Gastrocnemius medialis (tissue), 4 donors: ENCODE data around the gene RFFL. TPM values are rescaled to one million over a fixed set of nuclear protein-coding genes. Genes with fewer than 3 reads are reported as not detected.
"Not testable (repeated sequence)": the region's sequence is repeated elsewhere in the genome, so short reads cannot be mapped to it uniquely, and the experiment has no call there.

Source experiments
- ATAC-seq, 2 donors: fragments of 150-250 bp; one replicate each; pipeline ENCODE4 v1.9.1; 2016
- DNase-seq, 2 donors: peaks; one replicate each; pipeline ENCODE4 v3.0.0-alpha.2; 2019
- H3K27ac ChIP-seq, 4 donors: fragments of 200-600 bp; sonication (generic); 1 replicate in 1 of 4; 2 replicates in 3 of 4; pipeline ENCODE4 v1.5.1; 2016 to 2018; ENCODE audit warnings: mild to moderate bottlenecking in 2 of 4, moderate library complexity in 1 of 4
- H3K27me3 ChIP-seq, 3 donors: fragments of 200-600 bp; sonication (generic) in 2 of 3; 1 replicate in 1 of 3; 2 replicates in 2 of 3; pipeline versions ENCODE4 v1.5.1 to v1.6.0; 2016 to 2019; ENCODE audit warnings: mild to moderate bottlenecking in 1 of 3, moderate library complexity in 1 of 3
- H3K36me3 ChIP-seq, 2 donors: fragments of 200-600 bp; sonication (generic) in 1 of 2; one replicate each; pipeline ENCODE4 v1.5.1; 2017 to 2018
- H3K4me1 ChIP-seq, 2 donors: fragments of 200-600 bp; sonication (generic) in 1 of 2; one replicate each; pipeline ENCODE4 v1.5.1; 2016 to 2017; ENCODE audit warnings: mild to moderate bottlenecking in 2 of 2
- H3K4me3 ChIP-seq, 4 donors: fragments of 200-600 bp; sonication (generic) in 3 of 4; 1 replicate in 1 of 4; 2 replicates in 3 of 4; pipeline ENCODE4 v1.5.1; 2016 to 2019; ENCODE audit warnings: mild to moderate bottlenecking in 2 of 4
- H3K9me3 ChIP-seq, 3 donors: fragments of 200-600 bp; sonication (generic) in 2 of 3; 1 replicate in 1 of 3; 2 replicates in 2 of 3; pipeline ENCODE4 v1.5.1; 2016 to 2019
- CTCF ChIP-seq, 5 experiments: fragments of 450-650 bp in 3 of 5; fragments of 200-600 bp in 2 of 5; sonication (generic) in 2 of 5; IDR thresholded peaks in 4 of 5; conservative IDR thresholded peaks in 1 of 5; 1 replicate in 4 of 5; 2 replicates in 1 of 5; pipeline ENCODE4 v1.5.1; 2016 to 2019; ENCODE audit warnings: antibody characterized with exemption in 5 of 5, mild to moderate bottlenecking in 3 of 5, moderate library complexity in 3 of 5
- POLR2A ChIP-seq, 2 donors: fragments of 450-650 bp; IDR thresholded peaks; one replicate each; pipeline ENCODE4 v1.6.1; 2017; ENCODE audit warnings: antibody characterized with exemption in 2 of 2, mild to moderate bottlenecking in 2 of 2, moderate library complexity in 2 of 2
- in situ Hi-C, 4 donors: fragments of 200-750 bp; cut with MboI; loops; one replicate each; pipeline versions ENCODE4 v1.15.0 to v1.8.0; 2017; ENCODE audit warnings: low sequenced_read_pairs in 4 of 4
- intact Hi-C: fragments of 100-400 bp; cut with DNase I; formaldehyde crosslinking; loops from one replicate; pipeline ENCODE4 v1.15.1; 2023; ENCODE audit warnings: low total_unique reads
- total RNA-seq, 4 donors: library from RNA; depleted of rRNA; stranded (reverse); fragments of >200 nt; gene quantifications; one replicate each; pipeline versions ENCODE4 v1.1.0 to v1.2.3, GENCODE V29; 2016

The RFFL gene
- total RNA-seq, 4 donors from 2014 or later = 17.4 to 65.7 (median 35.0) TPM

GRCh38 chr17:35046245-35046644 is 17.3 kb downstream of the RFFL start:
- no peaks in the 10 kb centered on the region for H3K9me3 ChIP-seq
- H3K27me3 ChIP-seq = no peaks in the 10 kb centered on the region
- peaks cover 6 to 7% of the 10 kb centered on the region in 2 donors for H3K4me1 ChIP-seq
- ATAC-seq (no peak), DNase-seq (no peak)
- TF ChIP-seq CTCF (IDR thresholded peaks at IDR 0.05 in 4 of 5, conservative IDR thresholded peaks at IDR 0.05 in 1 of 5) (no peak), POLR2A (IDR thresholded peaks at IDR 0.05) (no peak)
- H3K36me3 ChIP-seq = no peaks in the 10 kb centered on the region
- intact Hi-C loops (no loop called here), in situ Hi-C loops (no loop called here)
- H3K4me3 ChIP-seq = no peak overlapping the region
- H3K27ac ChIP-seq = no peak overlapping the region

- H3K9me3 ChIP-seq, H3K4me3 ChIP-seq, intact Hi-C loops, H3K4me1 ChIP-seq, H3K27me3 ChIP-seq, DNase-seq, H3K36me3 ChIP-seq, in situ Hi-C loops, ATAC-seq, H3K27ac ChIP-seq: not testable (repeated sequence)
Observed at GRCh38 chr17:35045458-35045979, 18.0 kb downstream of the RFFL start.

- no peak for TF ChIP-seq CTCF (IDR thresholded peaks at IDR 0.05 in 4 of 5, conservative IDR thresholded peaks at IDR 0.05 in 1 of 5)
- TF ChIP-seq POLR2A (IDR thresholded peaks at IDR 0.05) = no peak
- no peaks in the 10 kb centered on the region for H3K36me3 ChIP-seq
- ATAC-seq (no peak), DNase-seq (no peak)
- no peaks in the 10 kb centered on the region for H3K9me3 ChIP-seq
- H3K4me1 ChIP-seq = no peaks in the 10 kb centered on the region
- H3K27me3 ChIP-seq = no peaks in the 10 kb centered on the region
- intact Hi-C loops = no loop called here
- no peak overlapping the region for H3K4me3 ChIP-seq
- H3K27ac ChIP-seq = no peak overlapping the region
- in situ Hi-C loops = no loop called here
Observed at GRCh38 chr17:35044181-35044580, 19.3 kb downstream of the RFFL start.

DNA sequence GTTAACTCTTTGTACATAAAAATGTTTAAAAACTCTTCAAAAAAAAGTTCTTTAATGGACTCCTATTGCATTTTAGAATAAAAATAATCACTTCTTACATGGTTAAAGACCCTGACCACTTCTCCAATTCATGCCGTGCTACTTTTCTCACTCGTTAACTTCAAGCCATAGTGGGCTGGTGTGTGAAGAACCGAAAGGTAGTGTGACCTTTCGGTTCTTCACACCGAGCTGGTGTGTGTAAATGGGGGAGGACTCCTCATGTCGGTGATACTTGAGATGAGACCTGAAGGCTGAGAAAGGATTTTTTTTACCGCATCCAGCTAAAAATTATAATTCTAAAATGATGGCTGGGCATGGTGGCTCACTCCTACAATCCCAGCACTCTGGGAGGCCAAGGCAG is 22.1 kb downstream of the RFFL start:
- in situ Hi-C loops = no loop called here
- intact Hi-C loops = no loop called here
- Histone ChIP-seq H3K36me3 (no peaks in the 10 kb centered on the region), H3K4me3 (no peak overlapping the region), H3K27ac (no peak overlapping the region), H3K9me3 (no peaks in the 10 kb centered on the region), H3K27me3 (no peaks in the 10 kb centered on the region), H3K4me1 (no peaks in the 10 kb centered on the region)
- TF ChIP-seq CTCF (IDR thresholded peaks at IDR 0.05 in 4 of 5, conservative IDR thresholded peaks at IDR 0.05 in 1 of 5) = no peak
- no peak for TF ChIP-seq POLR2A (IDR thresholded peaks at IDR 0.05)
- DNase-seq (no peak), ATAC-seq (no peak)

GRCh38 chr17:35038453-35038852 is 25.1 kb downstream of the RFFL start:
- DNase-seq (no peak), ATAC-seq (no peak)
- no peaks in the 10 kb centered on the region for H3K27me3 ChIP-seq
- no peaks in the 10 kb centered on the region for H3K9me3 ChIP-seq
- no peaks in the 10 kb centered on the region for H3K4me1 ChIP-seq
- in situ Hi-C loops = no loop called here
- H3K36me3 ChIP-seq = no peaks in the 10 kb centered on the region
- no peak overlapping the region for H3K4me3 ChIP-seq
- TF ChIP-seq POLR2A (IDR thresholded peaks at IDR 0.05) (no peak), CTCF (IDR thresholded peaks at IDR 0.05 in 4 of 5, conservative IDR thresholded peaks at IDR 0.05 in 1 of 5) (no peak)
- no peak overlapping the region for H3K27ac ChIP-seq
- intact Hi-C loops = no loop called here
